ENCODE data around the gene NKAIN1. TPM values are rescaled to one million over a fixed set of nuclear protein-coding genes. Genes with fewer than 3 reads are reported as not detected.
"Not testable (repeated sequence)": the region's sequence is repeated elsewhere in the genome, so short reads cannot be mapped to it uniquely, and the experiment has no call there.

NKAIN1 gene
- total RNA-seq, 2 experiments from 2014 or later = not detected

- POLR2A ChIA-PET = interaction anchor here (0.7 kb wide), 1 partner anchor 8 kb away, joined by 3 read pairs; no protein-coding TSS in a partner anchor
- H3K36me3 Mint-ChIP-seq (ENCODE audit: low read depth); H3K9me3 Mint-ChIP-seq; H3K4me3 Mint-ChIP-seq; H3K27me3 Mint-ChIP-seq; H3K4me1 Mint-ChIP-seq; DNase-seq; CTCF ChIA-PET; H3K27ac Mint-ChIP-seq: not testable (repeated sequence)
These were observed 101.8 kb downstream of the NKAIN1 start for GRCh38 chr1:31137873-31138272.

GRCh38 chr1:31135973-31136600 is 103.6 kb downstream of the NKAIN1 start:
- Mint-ChIP-seq H3K27ac (no peak overlapping the region), H3K27me3 (peaks cover 2% of the 10 kb centered on the region), H3K36me3 (ENCODE audit: low read depth) (no peaks in the 10 kb centered on the region), H3K4me3 (no peak overlapping the region), H3K4me1 (no peaks in the 10 kb centered on the region), H3K9me3 (no peaks in the 10 kb centered on the region)
- DNase-seq = no peak
- ChIA-PET CTCF (no interaction called here), POLR2A (no interaction called here)

GRCh38 chr1:31133368-31133767 is 106.3 kb downstream of the NKAIN1 start:
- no peaks in the 10 kb centered on the region for H3K4me1 Mint-ChIP-seq
- H3K4me3 Mint-ChIP-seq = no peak overlapping the region
- H3K27me3 Mint-ChIP-seq = peaks cover 2% of the 10 kb centered on the region
- ChIA-PET POLR2A (no interaction called here), CTCF (interaction anchor here (1.0 to 1.3 kb wide), 2 partner anchors 29 to 416 kb away, joined by 3 read pairs; no protein-coding TSS in a partner anchor)
- no peak for DNase-seq
- no peaks in the 10 kb centered on the region for H3K36me3 Mint-ChIP-seq (ENCODE audit: low read depth)
- H3K9me3 Mint-ChIP-seq = no peaks in the 10 kb centered on the region
- H3K27ac Mint-ChIP-seq = no peak overlapping the region

Other genes starting within 250 kb of the NKAIN1 start
- 10 to 100 TPM; 86.8 to 87.4 TPM for gene PUM1, start 174.2 kb downstream of the NKAIN1 start, total RNA-seq
- 10 to 100 TPM; 75.7 to 78.0 TPM for gene SNRNP40, start 56.9 kb upstream of the NKAIN1 start, total RNA-seq
- gene ZCCHC17, start 57.1 kb upstream of the NKAIN1 start, total RNA-seq = 10 to 100 TPM; 20.9 to 21.0 TPM
- gene FABP3, start 133.2 kb upstream of the NKAIN1 start, total RNA-seq = not detected
- under 1 TPM; 0.10 to 0.13 TPM for gene SERINC2, start 173.3 kb upstream of the NKAIN1 start, total RNA-seq

All from activated CD4-positive, alpha-beta memory T cell treated with anti-CD3 and anti-CD28 coated beads, Interleukin-2, amount 10 ng/mL, durations not matched to agents 7 days and 5 days (primary cell).